Activated naive CD4-positive, alpha-beta T cell treated with anti-CD3 and anti-CD28 coated beads, Interleukin-2, amount 50 U/mL, for 24 hours (primary cell): Measurements from ENCODE around the gene SHISA5.
"Not testable (repeated sequence)": the region's sequence is repeated elsewhere in the genome, so short reads cannot be mapped to it uniquely, and the experiment has no call there.

ENCODE experiments used
- H3K27ac Mint-ChIP-seq: one replicate; pipeline ENCODE4 v1.8.0; 2021; ENCODE audit warnings: mild to moderate bottlenecking, mixed read lengths
- H3K27me3 Mint-ChIP-seq: one replicate; pipeline ENCODE4 v1.8.0; 2021; ENCODE audit warnings: mixed read lengths
- H3K36me3 Mint-ChIP-seq: one replicate; pipeline ENCODE4 v1.8.0; 2021; ENCODE audit warnings: mixed read lengths
- H3K4me1 Mint-ChIP-seq: one replicate; pipeline ENCODE4 v1.8.0; 2021; ENCODE audit warnings: mixed read lengths
- H3K4me3 Mint-ChIP-seq: one replicate; pipeline ENCODE4 v1.8.0; 2021; ENCODE audit warnings: mild to moderate bottlenecking, mixed read lengths
- H3K9me3 Mint-ChIP-seq: one replicate; pipeline ENCODE4 v1.8.0; 2021; ENCODE audit warnings: mixed read lengths

Gene SHISA5

GRCh38 chr3:48504051-48504946 is at the start of gene SHISA5:
TSS of gene SHISA5 (minus strand) at chr3:48504174. CDS start at chr3:48504094, 80 bp downstream.
- no peaks in the 10 kb centered on the region for H3K9me3 Mint-ChIP-seq
- peak within 1 kb of the TSS; percentile 79 for H3K4me3 Mint-ChIP-seq
- no peaks in the 10 kb centered on the region for H3K27me3 Mint-ChIP-seq
- peaks cover 68% of the 10 kb centered on the region for H3K4me1 Mint-ChIP-seq
- no peaks in the 10 kb centered on the region for H3K36me3 Mint-ChIP-seq
- peak within 1 kb of the TSS; percentile 87 for H3K27ac Mint-ChIP-seq

- peaks cover 19% of the 10 kb centered on the region for H3K4me1 Mint-ChIP-seq
- H3K36me3 Mint-ChIP-seq: no peaks in the 10 kb centered on the region
- H3K4me3 Mint-ChIP-seq: no peak overlapping the region
- H3K27ac Mint-ChIP-seq: no peak overlapping the region
- no peaks in the 10 kb centered on the region for H3K27me3 Mint-ChIP-seq
- H3K9me3 Mint-ChIP-seq: no peaks in the 10 kb centered on the region
These were observed 49.4 kb upstream of the SHISA5 start for GRCh38 chr3:48553361-48553760.

- no peaks in the 10 kb centered on the region for H3K36me3 Mint-ChIP-seq
- peaks cover 14% of the 10 kb centered on the region for H3K4me1 Mint-ChIP-seq
- no peaks in the 10 kb centered on the region for H3K9me3 Mint-ChIP-seq
- H3K27ac Mint-ChIP-seq: peak overlapping the region; percentile 59
- no peaks in the 10 kb centered on the region for H3K27me3 Mint-ChIP-seq
- H3K4me3 Mint-ChIP-seq: no peak overlapping the region
These were observed 48.4 kb upstream of the SHISA5 start for GRCh38 chr3:48552111-48552951.

GRCh38 chr3:48551651-48552050 is 47.7 kb upstream of the SHISA5 start:
- H3K27me3 Mint-ChIP-seq, H3K36me3 Mint-ChIP-seq, H3K27ac Mint-ChIP-seq, H3K4me3 Mint-ChIP-seq, H3K9me3 Mint-ChIP-seq: not testable (repeated sequence)
- peaks cover 15% of the 10 kb centered on the region for H3K4me1 Mint-ChIP-seq

GRCh38 chr3:48548729-48549705 is 45.0 kb upstream of the SHISA5 start:
- H3K9me3 Mint-ChIP-seq: no peaks in the 10 kb centered on the region
- H3K4me1 Mint-ChIP-seq: peaks cover 20% of the 10 kb centered on the region
- H3K27ac Mint-ChIP-seq: no peak overlapping the region
- H3K36me3 Mint-ChIP-seq: no peaks in the 10 kb centered on the region
- no peaks in the 10 kb centered on the region for H3K27me3 Mint-ChIP-seq
- H3K4me3 Mint-ChIP-seq: no peak overlapping the region

GRCh38 chr3:48548126-48548525 is 44.2 kb upstream of the SHISA5 start:
- Mint-ChIP-seq H3K27me3 (no peaks in the 10 kb centered on the region), H3K27ac (no peak overlapping the region), H3K4me1 (peaks cover 20% of the 10 kb centered on the region), H3K4me3 (no peak overlapping the region), H3K36me3 (no peaks in the 10 kb centered on the region), H3K9me3 (no peaks in the 10 kb centered on the region)

- Mint-ChIP-seq H3K36me3 (peaks cover 2% of the 10 kb centered on the region), H3K4me3 (no peak overlapping the region)
These were observed 42.3 kb upstream of the SHISA5 start for GRCh38 chr3:48546203-48546829.

GRCh38 chr3:48544141-48544540 is 40.2 kb upstream of the SHISA5 start:
- H3K4me1 Mint-ChIP-seq: peaks cover 20% of the 10 kb centered on the region
- H3K9me3 Mint-ChIP-seq: no peaks in the 10 kb centered on the region
- H3K27me3 Mint-ChIP-seq: no peaks in the 10 kb centered on the region
- H3K27ac Mint-ChIP-seq: no peak overlapping the region
- H3K36me3 Mint-ChIP-seq: peaks cover 2% of the 10 kb centered on the region
- H3K4me3 Mint-ChIP-seq: no peak overlapping the region

More at GRCh38 chr3:48546203-48546829, 42.3 kb upstream of the SHISA5 start:
- Mint-ChIP-seq H3K9me3 (no peaks in the 10 kb centered on the region), H3K27ac (no peak overlapping the region), H3K4me1 (peaks cover 20% of the 10 kb centered on the region), H3K27me3 (no peaks in the 10 kb centered on the region)

- no peak overlapping the region for H3K27ac Mint-ChIP-seq
- H3K36me3 Mint-ChIP-seq: peaks cover 2% of the 10 kb centered on the region
- H3K4me1 Mint-ChIP-seq: peaks cover 15% of the 10 kb centered on the region
- no peaks in the 10 kb centered on the region for H3K27me3 Mint-ChIP-seq
- no peak overlapping the region for H3K4me3 Mint-ChIP-seq
- no peaks in the 10 kb centered on the region for H3K9me3 Mint-ChIP-seq
These were observed 39.4 kb upstream of the SHISA5 start for GRCh38 chr3:48543271-48543866.

- Mint-ChIP-seq H3K27me3 (no peaks in the 10 kb centered on the region), H3K36me3 (peaks cover 2% of the 10 kb centered on the region), H3K4me1 (peaks cover 8% of the 10 kb centered on the region), H3K27ac (no peak overlapping the region), H3K4me3 (no peak overlapping the region), H3K9me3 (no peaks in the 10 kb centered on the region)
These were observed 34.5 kb upstream of the SHISA5 start for GRCh38 chr3:48538451-48538850.

GRCh38 chr3:48536785-48537184 is 32.8 kb upstream of the SHISA5 start:
- no peak overlapping the region for H3K27ac Mint-ChIP-seq
- H3K36me3 Mint-ChIP-seq: peaks cover under 1% of the 10 kb centered on the region
- peaks cover 15% of the 10 kb centered on the region for H3K4me1 Mint-ChIP-seq
- H3K9me3 Mint-ChIP-seq: no peaks in the 10 kb centered on the region
- H3K27me3 Mint-ChIP-seq: no peaks in the 10 kb centered on the region
- no peak overlapping the region for H3K4me3 Mint-ChIP-seq

GRCh38 chr3:48536116-48536515 is 32.1 kb upstream of the SHISA5 start:
- Mint-ChIP-seq H3K4me1 (peaks cover 15% of the 10 kb centered on the region), H3K27ac (no peak overlapping the region), H3K36me3 (no peaks in the 10 kb centered on the region), H3K9me3 (no peaks in the 10 kb centered on the region), H3K27me3 (no peaks in the 10 kb centered on the region), H3K4me3 (no peak overlapping the region)

GRCh38 chr3:48535578-48535977 is 31.6 kb upstream of the SHISA5 start:
- Mint-ChIP-seq H3K4me1 (peaks cover 15% of the 10 kb centered on the region), H3K36me3 (no peaks in the 10 kb centered on the region), H3K27ac (no peak overlapping the region), H3K27me3 (no peaks in the 10 kb centered on the region), H3K4me3 (no peak overlapping the region), H3K9me3 (no peaks in the 10 kb centered on the region)

GRCh38 chr3:48532977-48533337 is 29.0 kb upstream of the SHISA5 start:
- H3K27ac Mint-ChIP-seq: no peak overlapping the region
- H3K36me3 Mint-ChIP-seq: no peaks in the 10 kb centered on the region
- no peak overlapping the region for H3K4me3 Mint-ChIP-seq
- H3K9me3 Mint-ChIP-seq: no peaks in the 10 kb centered on the region
- H3K4me1 Mint-ChIP-seq: peaks cover 15% of the 10 kb centered on the region
- H3K27me3 Mint-ChIP-seq: no peaks in the 10 kb centered on the region
